Activated CD4-positive, alpha-beta T cell treated with anti-CD3 and anti-CD28 coated beads, Interleukin-2, Interleukin-4, amounts not matched to agents 100 ng/mL and 50 ng/mL, durations not matched to agents 16 hours and 8 hours (primary cell): Measurements from ENCODE around the gene MYO5B.
"Not testable (repeated sequence)": the region's sequence is repeated elsewhere in the genome, so short reads cannot be mapped to it uniquely, and the experiment has no call there.

ENCODE experiments used
- DNase-seq: peaks from one replicate; pipeline ENCODE4 v3.0.0-alpha.2; 2020; ENCODE audit warnings: low spot score

The MYO5B gene

GRCh38 chr18:49853011-49853410 lies 341.9 kb downstream of the MYO5B start:
- no peak for DNase-seq

- DNase-seq, result no peak
Measured at GRCh38 chr18:49851624-49852023, 343.3 kb downstream of the MYO5B start.

- no peak for DNase-seq
Measured at GRCh38 chr18:49850636-49851035, 344.3 kb downstream of the MYO5B start.

GRCh38 chr18:49849331-49850217 lies 345.4 kb downstream of the MYO5B start:
- DNase-seq, result no peak

GRCh38 chr18:49848115-49848514 lies 346.8 kb downstream of the MYO5B start:
- no peak for DNase-seq

GRCh38 chr18:49847524-49847923 lies 347.4 kb downstream of the MYO5B start:
- no peak for DNase-seq

- DNase-seq, result no peak
Measured at GRCh38 chr18:49846718-49847470, 348.1 kb downstream of the MYO5B start.

GRCh38 chr18:49846361-49846662 lies 348.6 kb downstream of the MYO5B start:
- DNase-seq, result no peak

GRCh38 chr18:49845629-49846360 lies 349.2 kb downstream of the MYO5B start:
- DNase-seq, result no peak

- DNase-seq, result no peak
Measured at GRCh38 chr18:49844903-49845302, 350.0 kb downstream of the MYO5B start.

- DNase-seq, result no peak
Measured at GRCh38 chr18:49843778-49844625, 350.9 kb downstream of the MYO5B start.

- DNase-seq, result no peak
Measured at GRCh38 chr18:49843131-49843530, 351.8 kb downstream of the MYO5B start.

GRCh38 chr18:49842656-49843055 lies 352.3 kb downstream of the MYO5B start:
- no peak for DNase-seq

GRCh38 chr18:49841236-49842217 lies 353.4 kb downstream of the MYO5B start:
- no peak for DNase-seq

GRCh38 chr18:49839012-49839411 lies 355.9 kb downstream of the MYO5B start:
- no peak for DNase-seq

GRCh38 chr18:49838381-49838780 lies 356.6 kb downstream of the MYO5B start:
- no peak for DNase-seq

GRCh38 chr18:49837889-49838288 lies 357.1 kb downstream of the MYO5B start:
- no peak for DNase-seq

GRCh38 chr18:49837316-49837835 lies 357.6 kb downstream of the MYO5B start:
- DNase-seq, result not testable (repeated sequence)

- DNase-seq, result no peak
Measured at GRCh38 chr18:49835405-49835804, 359.5 kb downstream of the MYO5B start.

- no peak for DNase-seq
Measured at GRCh38 chr18:49834258-49834657, 360.7 kb downstream of the MYO5B start.
